HEK293 (cell line): ENCODE results near the gene RGSL1.
A peak's percentile ranks its signal among the peaks of the same experiment; 100 is the strongest.
"Not testable (repeated sequence)": the region's sequence is repeated elsewhere in the genome, so short reads cannot be mapped to it uniquely, and the experiment has no call there.

ENCODE experiments used
- CTCF ChIA-PET: fragments of 350-600 bp; formaldehyde crosslinking; extraction: SDS; loops from one replicate; lab custom pipeline; 2021; ENCODE audit warnings: antibody characterized with exemption; lab: Yijun Ruan, JAX
- POLR2A ChIA-PET: fragments of 300-600 bp; formaldehyde crosslinking; extraction: SDS; loops from one replicate; lab custom pipeline; 2020; ENCODE audit warnings: antibody characterized with exemption, inconsistent platforms; lab: Yijun Ruan, JAX
- H3K27ac ChIP-seq: fragments of 200-500 bp; sonication (Bioruptor generic); 2 replicates; pipeline ENCODE4 v1.5.1; 2014; ENCODE audit warnings: low read depth, low read length, control low read depth, inconsistent platforms; ENCODE audit errors: extremely low read depth
- H3K36me3 ChIP-seq, 2 experiments: fragments of 200-500 bp in 1 of 2; sonication (Bioruptor generic) in 1 of 2; 1 replicate in 1 of 2; 2 replicates in 1 of 2; pipeline ENCODE4 v1.5.1; 2014 to 2017; ENCODE audit warnings: inconsistent platforms in 2 of 2, low read length in 2 of 2; ENCODE audit not compliant: control insufficient read depth in 2 of 2, insufficient read depth in 1 of 2
- H3K4me1 ChIP-seq: fragments of 200-500 bp; sonication (Bioruptor generic); 2 replicates; pipeline ENCODE4 v1.5.1; 2014; ENCODE audit warnings: mild to moderate bottlenecking, low read length, inconsistent platforms; ENCODE audit not compliant: control insufficient read depth, insufficient read depth
- H3K4me3 ChIP-seq: 2 replicates; pipeline ENCODE4 v1.5.1; 2011; ENCODE audit warnings: low read depth, mild to moderate bottlenecking, control low read depth, low read length, moderate library complexity
- H3K9me3 ChIP-seq: fragments of 200-500 bp; sonication (Bioruptor generic); 2 replicates; pipeline ENCODE4 v1.5.1; 2014; ENCODE audit warnings: low read depth, low read length, inconsistent platforms; ENCODE audit not compliant: control insufficient read depth, insufficient read depth
- ATF2 ChIP-seq: fragments of 450-650 bp; formaldehyde crosslinking; IDR thresholded peaks from 2 replicates; pipeline ENCODE4 v1.5.1; 2016; ENCODE audit warnings: missing biosample characterization, missing genetic modification characterization, low read depth
- PRDM6 ChIP-seq: fragments of 450-650 bp; formaldehyde crosslinking; IDR thresholded peaks from 2 replicates; pipeline ENCODE4 v1.5.1; 2017; ENCODE audit warnings: missing biosample characterization, missing genetic modification characterization
- SETDB1 ChIP-seq: IDR thresholded peaks from one replicate; pipeline ENCODE4 v1.6.1; 2017; ENCODE audit warnings: mild to moderate bottlenecking, low read length, moderate library complexity, mixed read lengths; ENCODE audit not compliant: insufficient read length
- TSHZ1 ChIP-seq: fragments of 450-650 bp; formaldehyde crosslinking; IDR thresholded peaks from 2 replicates; pipeline ENCODE4 v1.5.1; 2016; ENCODE audit warnings: missing biosample characterization, missing genetic modification characterization, borderline replicate concordance
- ZNF24 ChIP-seq: fragments of 450-650 bp; formaldehyde crosslinking; IDR thresholded peaks from 2 replicates; pipeline ENCODE4 v1.5.1; 2016; ENCODE audit warnings: missing biosample characterization, missing genetic modification characterization
- ZNF248 ChIP-seq: fragments of 450-650 bp; formaldehyde crosslinking; IDR thresholded peaks from 2 replicates; pipeline ENCODE4 v1.5.1; 2017; ENCODE audit warnings: missing biosample characterization, missing genetic modification characterization
- ZNF341 ChIP-seq: fragments of 450-650 bp; formaldehyde crosslinking; IDR thresholded peaks from 2 replicates; pipeline ENCODE4; 2016; ENCODE audit warnings: low read depth, missing biosample characterization, missing genetic modification characterization
- ZNF366 ChIP-seq: fragments of 450-650 bp; formaldehyde crosslinking; conservative IDR thresholded peaks from 2 replicates; pipeline ENCODE4 v1.5.1; 2016; ENCODE audit warnings: missing biosample characterization, missing genetic modification characterization
- ZNF391 ChIP-seq: fragments of 450-650 bp; formaldehyde crosslinking; IDR thresholded peaks from 2 replicates; pipeline ENCODE4 v1.5.1; 2016; ENCODE audit warnings: low read depth, missing biosample characterization, missing genetic modification characterization, borderline replicate concordance
- ZNF639 ChIP-seq: fragments of 450-650 bp; formaldehyde crosslinking; IDR thresholded peaks from 2 replicates; pipeline ENCODE4 v1.5.1; 2016; ENCODE audit warnings: missing biosample characterization, missing genetic modification characterization
- ZNF660 ChIP-seq: fragments of 450-650 bp; IDR thresholded peaks from 2 replicates; pipeline ENCODE4 v1.5.1; 2018; ENCODE audit warnings: missing biosample characterization, mild to moderate bottlenecking, missing genetic modification characterization
- ZNF747 ChIP-seq: fragments of 450-650 bp; formaldehyde crosslinking; IDR thresholded peaks from 2 replicates; pipeline ENCODE4 v1.5.1; 2016; ENCODE audit warnings: missing biosample characterization, missing genetic modification characterization

RGSL1 gene

GRCh38 chr1:182525342-182525741, 75.4 kb downstream of the RGSL1 start:
- POLR2A ChIA-PET: no interaction called here
- Histone ChIP-seq H3K4me1 (no peaks in the 10 kb centered on the region), H3K27ac (no peak overlapping the region), H3K36me3 (no peaks in the 10 kb centered on the region), H3K9me3 (no peaks in the 10 kb centered on the region), H3K4me3 (no peak overlapping the region)
- CTCF ChIA-PET: no interaction called here
- TF ChIP-seq ZNF747 (tag by site-specific recombination) (no peak), SETDB1 (peak; percentile 60)

- Histone ChIP-seq H3K36me3 (no peaks in the 10 kb centered on the region), H3K4me1 (no peaks in the 10 kb centered on the region), H3K27ac (no peak overlapping the region), H3K9me3 (no peaks in the 10 kb centered on the region), H3K4me3 (no peak overlapping the region)
- POLR2A ChIA-PET: no interaction called here
- TF ChIP-seq ATF2 (tag by site-specific recombination): no peak
- TF ChIP-seq ZNF248: no peak
- no peak for TF ChIP-seq ZNF660 (tag by site-specific recombination)
- TF ChIP-seq ZNF366 (tag by site-specific recombination): no peak
- no peak for TF ChIP-seq TSHZ1
- TF ChIP-seq ZNF391 (tag by site-specific recombination): no peak
- no peak for TF ChIP-seq ZNF341
- no peak for TF ChIP-seq ZNF639 (tag by site-specific recombination)
- TF ChIP-seq ZNF24: no peak
- no peak for TF ChIP-seq PRDM6 (tag by site-specific recombination)
- TF ChIP-seq SETDB1: no peak
- CTCF ChIA-PET: no interaction called here
Observed at GRCh38 chr1:182527680-182528079, 77.7 kb downstream of the RGSL1 start.

GRCh38 chr1:182528206-182528605, 78.3 kb downstream of the RGSL1 start:
- H3K27ac ChIP-seq, CTCF ChIA-PET, H3K9me3 ChIP-seq, POLR2A ChIA-PET, H3K4me3 ChIP-seq, H3K4me1 ChIP-seq, H3K36me3 ChIP-seq: not testable (repeated sequence)
